Prostate gland (tissue), 2 donors: ENCODE measurements around the gene NHS. TPM values are rescaled to one million over a fixed set of nuclear protein-coding genes. Genes with fewer than 3 reads are reported as not detected.

Experiments
- DNase-seq: peaks from one replicate; pipeline ENCODE4 v3.0.0-alpha.2; 2019; ENCODE audit warnings: low spot score
- H3K27ac ChIP-seq, 2 donors: fragments of 200-600 bp; sonication (generic); 2 replicates each; pipeline ENCODE4 v1.5.1; 2017 to 2019
- H3K27me3 ChIP-seq: fragments of 200-600 bp; sonication (generic); replicated peaks from 2 replicates; pipeline ENCODE4 v1.5.1; 2019; ENCODE audit not compliant: insufficient read depth
- H3K36me3 ChIP-seq, 2 donors: fragments of 200-600 bp; sonication (generic); 1 replicate in 1 of 2; 2 replicates in 1 of 2; pipeline versions ENCODE4 v1.5.1 to v1.8.1; 2017 to 2019
- H3K4me1 ChIP-seq: fragments of 200-600 bp; sonication (generic); replicated peaks from 2 replicates; pipeline ENCODE4 v1.5.1; 2019
- H3K4me3 ChIP-seq, 2 donors: fragments of 200-600 bp; sonication (generic); 2 replicates each; pipeline ENCODE4 v1.5.1; 2017 to 2019
- H3K9me3 ChIP-seq: fragments of 200-600 bp; sonication (generic); 2 replicates; pipeline ENCODE4 v1.5.1; 2017
- POLR2A ChIP-seq: fragments of 450-650 bp; IDR thresholded peaks from one replicate; pipeline ENCODE4 v1.6.1; 2016; ENCODE audit warnings: antibody characterized with exemption, mild to moderate bottlenecking
- POLR2AphosphoS5 ChIP-seq: sonication (generic); formaldehyde crosslinking; IDR thresholded peaks from one replicate; pipeline ENCODE4 v1.6.1; 2017; ENCODE audit warnings: antibody characterized with exemption
- WGBS: methylation state at CpG from one replicate; pipeline ENCODE4 v1.1.5; 2018; 5-methylcytosine and 5-hydroxymethylcytosine counted together
- intact Hi-C: fragments of 100-400 bp; cut with DNase I; formaldehyde crosslinking; loops from one replicate; pipeline ENCODE4 v1.14.2; 2022
- total RNA-seq, 2 donors: library from RNA; depleted of rRNA; stranded (reverse); fragments of >200 nt; gene quantifications; one replicate each; pipeline ENCODE4 v1.1.0, GENCODE V29; 2016
- TF ChIP-seq, protein P1 (sequence below), 4 experiments: fragments of 200-600 bp in 2 of 4; fragments of 450-650 bp in 2 of 4; sonication (generic) in 2 of 4; IDR thresholded peaks; 1 replicate in 3 of 4; 2 replicates in 1 of 4; pipeline ENCODE4 v1.5.1; 2016 to 2019; ENCODE audit warnings: antibody characterized with exemption in 4 of 4, mild to moderate bottlenecking in 2 of 4, moderate library complexity in 2 of 4

The NHS gene
- total RNA-seq, 2 donors from 2014 or later = 4.8 to 17.7 TPM

DNA sequence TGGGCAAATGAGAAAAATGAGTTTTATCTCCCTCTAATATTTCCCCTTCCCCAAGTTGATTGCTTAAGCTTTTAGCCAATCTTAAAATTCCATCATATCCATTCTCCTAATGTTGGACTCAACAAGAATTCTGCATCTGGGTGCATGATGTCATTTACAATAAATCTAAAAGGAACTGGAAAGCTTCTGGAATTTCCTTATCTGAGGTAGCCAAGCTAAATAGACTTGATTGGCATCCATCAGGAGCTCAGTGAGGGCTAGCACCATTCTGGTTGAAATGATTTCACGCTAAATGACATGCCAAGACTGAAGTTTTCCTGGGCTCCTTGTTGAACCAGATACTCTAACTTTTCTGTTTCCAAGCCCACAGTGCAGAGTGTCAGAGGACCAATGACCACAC, 252.0 kb downstream of the NHS start:
- Histone ChIP-seq H3K4me1 (no peaks in the 10 kb centered on the region), H3K36me3 (no peaks in the 10 kb centered on the region), H3K9me3 (no peaks in the 10 kb centered on the region), H3K4me3 (no peak overlapping the region), H3K27ac (no peak overlapping the region), H3K27me3 (no peaks in the 10 kb centered on the region)
- TF ChIP-seq, protein P1, sequence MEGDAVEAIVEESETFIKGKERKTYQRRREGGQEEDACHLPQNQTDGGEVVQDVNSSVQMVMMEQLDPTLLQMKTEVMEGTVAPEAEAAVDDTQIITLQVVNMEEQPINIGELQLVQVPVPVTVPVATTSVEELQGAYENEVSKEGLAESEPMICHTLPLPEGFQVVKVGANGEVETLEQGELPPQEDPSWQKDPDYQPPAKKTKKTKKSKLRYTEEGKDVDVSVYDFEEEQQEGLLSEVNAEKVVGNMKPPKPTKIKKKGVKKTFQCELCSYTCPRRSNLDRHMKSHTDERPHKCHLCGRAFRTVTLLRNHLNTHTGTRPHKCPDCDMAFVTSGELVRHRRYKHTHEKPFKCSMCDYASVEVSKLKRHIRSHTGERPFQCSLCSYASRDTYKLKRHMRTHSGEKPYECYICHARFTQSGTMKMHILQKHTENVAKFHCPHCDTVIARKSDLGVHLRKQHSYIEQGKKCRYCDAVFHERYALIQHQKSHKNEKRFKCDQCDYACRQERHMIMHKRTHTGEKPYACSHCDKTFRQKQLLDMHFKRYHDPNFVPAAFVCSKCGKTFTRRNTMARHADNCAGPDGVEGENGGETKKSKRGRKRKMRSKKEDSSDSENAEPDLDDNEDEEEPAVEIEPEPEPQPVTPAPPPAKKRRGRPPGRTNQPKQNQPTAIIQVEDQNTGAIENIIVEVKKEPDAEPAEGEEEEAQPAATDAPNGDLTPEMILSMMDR (IDR thresholded peaks at IDR 0.05) = no peak
- TF ChIP-seq POLR2A = no peak
- TF ChIP-seq POLR2AphosphoS5 = no peak
- 100% methylated on average over 1 of the region's 1 CpG for WGBS
- intact Hi-C loops = no loop called here
- no peak for DNase-seq

- no peak for TF ChIP-seq POLR2AphosphoS5
- TF ChIP-seq, protein P1 (IDR thresholded peaks at IDR 0.05) = no peak
- TF ChIP-seq POLR2A = no peak
- intact Hi-C loops = no loop called here
- Histone ChIP-seq H3K9me3 (no peaks in the 10 kb centered on the region), H3K4me3 (no peak overlapping the region), H3K36me3 (no peaks in the 10 kb centered on the region), H3K27ac (no peak overlapping the region), H3K4me1 (no peaks in the 10 kb centered on the region), H3K27me3 (no peaks in the 10 kb centered on the region)
- no peak for DNase-seq
These were observed 254.0 kb downstream of the NHS start for GRCh38 chrX:17628976-17629375.

DNA sequence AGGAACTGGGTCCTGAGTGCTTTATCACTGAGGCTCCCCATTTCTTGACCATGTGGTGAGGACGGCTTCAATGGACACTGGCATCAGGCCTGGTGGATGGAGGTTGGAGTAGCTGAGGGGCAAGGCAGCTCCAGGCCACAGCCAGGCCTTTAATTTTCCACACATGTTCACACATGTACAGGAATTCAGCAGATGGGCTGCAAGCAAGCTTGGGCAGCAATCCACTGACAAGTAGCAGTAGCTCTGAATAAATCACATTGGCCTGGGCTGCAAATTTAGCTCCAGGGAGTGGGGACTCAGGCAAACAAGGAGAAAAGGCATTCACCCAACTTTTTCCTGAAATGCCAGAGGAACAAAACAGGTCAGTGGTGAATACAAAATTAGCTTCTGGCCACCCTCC, 254.5 kb downstream of the NHS start:
- peak; percentile 4 for DNase-seq
- H3K9me3 ChIP-seq = no peaks in the 10 kb centered on the region
- TF ChIP-seq POLR2A = no peak
- no peak for TF ChIP-seq POLR2AphosphoS5
- TF ChIP-seq, protein P1 (IDR thresholded peaks at IDR 0.05) = no peak
- no peaks in the 10 kb centered on the region for H3K4me1 ChIP-seq
- no peak overlapping the region for H3K27ac ChIP-seq
- 43% methylated on average over 1 of the region's 1 CpG for WGBS
- no peaks in the 10 kb centered on the region for H3K36me3 ChIP-seq
- no peak overlapping the region for H3K4me3 ChIP-seq
- intact Hi-C loops = no loop called here
- no peaks in the 10 kb centered on the region for H3K27me3 ChIP-seq

DNA sequence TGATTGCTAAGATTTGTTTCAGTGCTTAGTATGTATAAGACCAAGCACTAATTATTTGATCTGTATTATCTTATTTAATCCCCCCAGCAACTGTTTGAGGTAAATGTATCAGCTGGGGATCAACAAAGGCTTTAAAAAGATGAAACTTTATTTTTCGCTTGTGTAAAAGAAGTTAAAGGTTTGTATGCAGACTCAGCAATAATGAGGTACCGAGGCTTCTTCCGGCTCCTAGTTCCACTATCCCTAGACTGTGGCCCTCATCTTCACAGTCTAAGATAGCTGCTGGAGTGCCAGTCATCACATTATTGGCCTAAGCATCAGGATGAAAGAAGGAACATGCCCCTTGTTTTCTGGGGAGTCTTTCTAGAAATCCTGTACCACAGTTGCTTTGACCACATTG, 256.6 kb downstream of the NHS start:
- Histone ChIP-seq H3K36me3 (no peaks in the 10 kb centered on the region), H3K4me1 (no peaks in the 10 kb centered on the region), H3K27ac (no peak overlapping the region), H3K27me3 (no peaks in the 10 kb centered on the region), H3K4me3 (no peak overlapping the region), H3K9me3 (no peaks in the 10 kb centered on the region)
- no peak for TF ChIP-seq POLR2AphosphoS5
- no peak for DNase-seq
- 97% methylated on average over 3 of the region's 3 CpGs for WGBS
- intact Hi-C loops = no loop called here

GRCh38 chrX:17632942-17633341, 257.9 kb downstream of the NHS start:
- TF ChIP-seq, protein P1 (IDR thresholded peaks at IDR 0.05) = no peak
- TF ChIP-seq POLR2AphosphoS5 (no peak), POLR2A (no peak)
- Histone ChIP-seq H3K4me3 (no peak overlapping the region), H3K36me3 (no peaks in the 10 kb centered on the region), H3K27me3 (no peaks in the 10 kb centered on the region), H3K4me1 (no peaks in the 10 kb centered on the region), H3K9me3 (no peaks in the 10 kb centered on the region), H3K27ac (no peak overlapping the region)
- DNase-seq = no peak
- 30% methylated on average over 3 of the region's 3 CpGs for WGBS
- intact Hi-C loops = no loop called here
